Cardiac muscle cell (in vitro differentiated cells and primary cell): ENCODE data around the gene CYS1. TPM values are rescaled to one million over a fixed set of nuclear protein-coding genes. Genes with fewer than 3 reads are reported as not detected.

ENCODE experiments used
- DNase-seq, 2 donors: peaks; one replicate each; pipeline versions ENCODE4 v3.0.0 to v3.0.0-alpha.2; 2010 to 2017; ENCODE audit warnings: low read depth in 1 of 2, low spot score in 1 of 2
- H3K27ac ChIP-seq: fragments of 200-600 bp; sonication (generic); 2 replicates; pipeline ENCODE4 v1.5.1; 2016
- H3K27me3 ChIP-seq: fragments of 200-600 bp; sonication (generic); 2 replicates; pipeline ENCODE4 v1.6.0; 2016; ENCODE audit warnings: control low read depth
- H3K36me3 ChIP-seq: fragments of 200-600 bp; sonication (generic); 2 replicates; pipeline ENCODE4 v1.5.1; 2016; ENCODE audit warnings: control low read depth
- H3K4me1 ChIP-seq: fragments of 200-600 bp; sonication (generic); 2 replicates; pipeline ENCODE4 v1.8.1; 2017; ENCODE audit warnings: low read depth, mild to moderate bottlenecking, mixed run types
- H3K4me3 ChIP-seq: fragments of 200-600 bp; sonication (generic); 2 replicates; pipeline ENCODE4 v1.5.1; 2016; ENCODE audit warnings: mild to moderate bottlenecking
- H3K9me3 ChIP-seq: fragments of 200-600 bp; sonication (generic); 2 replicates; pipeline ENCODE4 v1.5.1; 2017; ENCODE audit warnings: low read depth, mild to moderate bottlenecking, control low read depth
- polyA plus RNA-seq: library from polyadenylated mRNA; unstranded; fragments of >200 nt; fragmentation: Nextera tagmentation; extraction: Ambion mirVana; gene quantifications from 2 replicates; pipeline ENCODE4 v1.2.1, GENCODE V29; 2016
- total RNA-seq: library from RNA; depleted of rRNA; stranded (reverse); fragments of >200 nt; gene quantifications from 2 replicates; pipeline ENCODE4 v1.2.3, GENCODE V29; 2016
- TF ChIP-seq, protein P1 (sequence below): IDR thresholded peaks from 2 replicates; pipeline ENCODE4 v1.5.1; 2012; ENCODE audit warnings: low read depth, mild to moderate bottlenecking, low read length

CYS1 gene
- total and polyA plus RNA-seq, 2 experiments from 2014 or later = 0.89 to 1.1 TPM

DNA sequence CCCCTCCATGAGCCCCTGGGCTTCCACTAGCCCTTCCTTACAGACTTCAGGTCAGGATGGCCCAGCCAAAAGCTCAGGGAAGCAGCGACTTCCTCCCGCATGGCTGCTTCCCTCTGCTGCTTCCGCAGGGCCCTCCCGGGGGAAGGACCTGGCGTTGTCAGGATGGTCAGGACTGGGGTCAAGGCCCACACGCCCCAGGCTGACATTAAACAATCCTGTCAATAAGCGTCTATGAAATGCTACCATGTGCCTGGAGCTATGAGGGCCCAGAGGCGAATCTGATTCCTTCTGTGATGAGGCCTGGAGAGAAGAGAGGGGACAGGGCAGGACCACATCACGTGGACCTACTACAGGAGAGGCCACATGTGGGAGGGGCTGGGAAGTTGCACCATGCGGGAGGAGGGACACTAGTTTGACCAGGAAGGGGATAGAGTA is 17.3 kb downstream of the CYS1 start:
- Histone ChIP-seq H3K4me3 (no peak overlapping the region), H3K4me1 (no peaks in the 10 kb centered on the region), H3K9me3 (no peaks in the 10 kb centered on the region), H3K27me3 (no peaks in the 10 kb centered on the region), H3K36me3 (no peaks in the 10 kb centered on the region), H3K27ac (no peak overlapping the region)
- DNase-seq = no peak
- TF ChIP-seq, protein P1, sequence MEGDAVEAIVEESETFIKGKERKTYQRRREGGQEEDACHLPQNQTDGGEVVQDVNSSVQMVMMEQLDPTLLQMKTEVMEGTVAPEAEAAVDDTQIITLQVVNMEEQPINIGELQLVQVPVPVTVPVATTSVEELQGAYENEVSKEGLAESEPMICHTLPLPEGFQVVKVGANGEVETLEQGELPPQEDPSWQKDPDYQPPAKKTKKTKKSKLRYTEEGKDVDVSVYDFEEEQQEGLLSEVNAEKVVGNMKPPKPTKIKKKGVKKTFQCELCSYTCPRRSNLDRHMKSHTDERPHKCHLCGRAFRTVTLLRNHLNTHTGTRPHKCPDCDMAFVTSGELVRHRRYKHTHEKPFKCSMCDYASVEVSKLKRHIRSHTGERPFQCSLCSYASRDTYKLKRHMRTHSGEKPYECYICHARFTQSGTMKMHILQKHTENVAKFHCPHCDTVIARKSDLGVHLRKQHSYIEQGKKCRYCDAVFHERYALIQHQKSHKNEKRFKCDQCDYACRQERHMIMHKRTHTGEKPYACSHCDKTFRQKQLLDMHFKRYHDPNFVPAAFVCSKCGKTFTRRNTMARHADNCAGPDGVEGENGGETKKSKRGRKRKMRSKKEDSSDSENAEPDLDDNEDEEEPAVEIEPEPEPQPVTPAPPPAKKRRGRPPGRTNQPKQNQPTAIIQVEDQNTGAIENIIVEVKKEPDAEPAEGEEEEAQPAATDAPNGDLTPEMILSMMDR = no peak

DNA sequence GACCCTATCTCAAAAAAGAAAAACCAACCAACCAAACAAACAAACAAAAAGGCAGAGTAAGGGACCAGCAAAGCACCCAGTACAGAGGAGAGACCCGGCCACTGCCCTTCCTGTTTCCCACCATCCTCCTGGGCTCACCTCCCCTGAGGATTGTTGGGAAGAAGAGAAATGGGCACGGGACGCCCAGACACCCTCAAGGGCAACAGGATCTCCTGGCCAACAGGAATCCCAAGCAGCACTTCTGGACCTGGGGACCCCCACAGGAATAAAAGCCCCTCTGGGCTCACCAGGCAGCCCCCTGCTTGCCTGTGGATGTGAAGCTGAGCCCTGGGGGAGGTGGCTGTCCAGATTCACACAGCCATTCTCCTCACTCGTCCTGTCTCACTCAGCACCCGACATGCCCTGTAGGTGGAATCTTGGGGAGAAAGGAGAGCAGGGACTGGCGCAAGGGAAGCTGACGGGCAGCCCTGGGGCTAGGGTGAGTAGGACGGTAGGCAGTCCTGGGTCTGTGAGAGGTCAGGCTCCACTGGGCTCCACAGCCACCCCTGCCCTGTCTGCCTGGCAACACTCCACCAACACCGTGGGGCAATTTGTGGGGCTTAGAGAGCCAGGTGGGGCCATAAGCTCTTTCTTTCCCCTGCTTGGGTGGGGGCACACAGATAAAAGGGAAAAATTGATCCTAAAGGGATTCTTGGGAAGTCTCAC is 18.8 kb downstream of the CYS1 start:
- peaks cover 5% of the 10 kb centered on the region for H3K4me1 ChIP-seq
- H3K36me3 ChIP-seq = no peaks in the 10 kb centered on the region
- H3K27me3 ChIP-seq = no peaks in the 10 kb centered on the region
- H3K4me3 ChIP-seq = no peak overlapping the region
- DNase-seq = no peak
- H3K27ac ChIP-seq = no peak overlapping the region
- TF ChIP-seq, protein P1 = no peak
- H3K9me3 ChIP-seq = no peaks in the 10 kb centered on the region

DNA sequence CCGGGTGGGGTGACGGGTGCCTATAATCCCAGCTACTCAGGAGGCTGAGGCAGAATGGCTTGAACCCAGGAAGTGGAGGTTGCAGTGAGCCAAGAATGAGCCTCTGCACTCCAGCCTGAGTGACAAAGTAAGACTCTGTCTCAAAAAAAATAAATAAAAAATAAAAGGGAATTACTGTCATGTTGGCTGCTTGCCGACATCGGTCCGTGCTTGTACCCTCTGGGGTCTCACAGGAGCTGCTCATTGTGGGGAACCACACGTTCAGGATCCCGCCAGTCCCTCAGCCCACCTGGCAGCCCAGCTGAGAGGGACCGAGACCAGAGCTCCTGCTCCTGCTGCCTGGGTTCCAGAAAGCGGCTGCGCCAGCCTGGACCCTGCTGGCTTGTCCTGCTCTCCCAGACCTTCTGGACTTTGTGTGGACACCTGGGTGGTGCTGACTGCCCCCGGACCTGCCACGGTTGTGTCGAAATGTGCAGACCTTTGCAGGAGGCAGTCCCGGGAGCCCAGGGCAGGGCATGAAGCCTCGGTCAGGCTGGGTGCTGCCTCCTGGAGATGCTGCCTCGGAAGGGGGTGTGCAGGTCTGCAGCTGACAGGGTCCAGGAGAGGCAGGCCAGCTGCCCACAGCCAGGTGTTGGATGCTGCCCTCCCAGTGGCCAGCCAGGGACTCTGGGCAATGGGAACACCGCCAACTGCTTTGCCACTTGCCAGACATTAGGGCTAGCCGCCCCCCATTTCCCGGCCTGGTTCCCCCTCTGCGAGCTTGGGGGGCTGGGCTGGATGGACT is 20.5 kb downstream of the CYS1 start:
- Histone ChIP-seq H3K27ac (no peak overlapping the region), H3K9me3 (no peaks in the 10 kb centered on the region), H3K27me3 (no peaks in the 10 kb centered on the region), H3K4me3 (no peak overlapping the region), H3K36me3 (no peaks in the 10 kb centered on the region), H3K4me1 (peaks cover 5% of the 10 kb centered on the region)
- no peak for DNase-seq
- TF ChIP-seq, protein P1 = no peak

DNA sequence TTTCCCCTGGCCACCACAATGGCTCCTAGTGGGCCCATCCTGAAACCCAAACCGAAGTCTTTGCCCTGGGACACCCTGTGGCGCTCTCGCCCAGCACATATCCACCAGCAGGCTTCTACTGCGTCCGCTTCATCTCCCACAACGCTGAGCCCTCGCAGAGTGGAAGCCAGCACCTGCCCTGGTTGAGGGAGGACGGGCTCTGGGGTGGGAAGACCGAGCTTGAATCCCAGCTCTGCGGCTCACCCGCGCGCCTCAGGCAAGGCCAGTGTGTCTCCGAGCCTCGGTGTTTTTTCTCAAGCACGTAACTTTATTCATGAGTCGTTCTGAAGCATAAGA is 21.2 kb downstream of the CYS1 start:
- Histone ChIP-seq H3K9me3 (no peaks in the 10 kb centered on the region), H3K4me1 (peaks cover 8% of the 10 kb centered on the region), H3K36me3 (no peaks in the 10 kb centered on the region), H3K4me3 (no peak overlapping the region), H3K27me3 (no peaks in the 10 kb centered on the region), H3K27ac (no peak overlapping the region)
- TF ChIP-seq, protein P1 = no peak
- DNase-seq = no peak

DNA sequence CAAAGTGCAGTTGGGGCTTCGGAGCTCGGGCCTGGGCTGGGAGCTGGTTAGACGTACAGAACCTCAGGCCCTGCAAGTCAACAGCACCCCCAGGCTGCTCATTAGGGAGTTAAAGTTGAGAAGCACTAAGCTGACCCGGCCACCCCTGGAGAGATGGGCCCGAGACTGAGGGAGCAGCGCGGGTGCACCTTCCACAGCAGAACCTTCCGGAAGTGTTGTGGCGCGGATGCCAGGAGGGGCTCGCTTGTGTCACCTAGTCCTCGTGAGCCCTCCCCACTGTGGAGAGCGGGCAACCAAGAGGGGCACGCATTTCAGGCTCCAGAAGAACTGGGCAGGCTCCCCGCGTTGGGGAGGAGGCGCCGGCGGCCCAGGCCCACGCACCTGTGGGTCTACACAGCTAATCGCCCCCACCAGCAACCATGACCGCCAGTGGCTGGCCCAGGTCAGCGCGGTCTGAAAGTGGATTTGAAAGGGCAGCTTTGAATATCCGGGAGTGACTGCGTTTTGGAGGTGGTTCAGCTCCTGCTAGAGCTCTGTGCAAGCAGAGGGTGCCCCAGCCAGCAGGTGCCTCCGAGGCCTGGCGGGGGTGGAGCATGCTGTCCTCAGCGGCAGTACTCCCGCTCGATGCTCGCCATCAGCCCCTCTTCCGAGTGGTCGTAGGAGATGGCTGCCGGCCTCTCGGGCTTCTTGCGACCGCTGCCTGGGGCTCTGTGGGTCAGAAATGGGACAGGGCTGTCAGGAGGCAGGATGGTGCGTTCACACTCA is 21.8 kb downstream of the CYS1 start:
- Histone ChIP-seq H3K9me3 (no peaks in the 10 kb centered on the region), H3K27ac (no peak overlapping the region), H3K27me3 (no peaks in the 10 kb centered on the region), H3K36me3 (peaks cover 4% of the 10 kb centered on the region), H3K4me1 (peaks cover 8% of the 10 kb centered on the region), H3K4me3 (no peak overlapping the region)
- DNase-seq = no peak
- TF ChIP-seq, protein P1 = no peak
